Glutamatergic neuron (in vitro differentiated cells): Measurements from ENCODE around the gene SMIM10L2A. TPM values are rescaled to one million over a fixed set of nuclear protein-coding genes. Genes with fewer than 3 reads are reported as not detected.
A peak's percentile ranks its signal among the peaks of the same experiment; 100 is the strongest.
"Not testable (repeated sequence)": the region's sequence is repeated elsewhere in the genome, so short reads cannot be mapped to it uniquely, and the experiment has no call there.

Experiments used
- DNase-seq: peaks from one replicate; pipeline ENCODE4 v3.0.0; 2022
- H3K27ac Mint-ChIP-seq: one replicate; pipeline ENCODE4 v1.8.0; 2020; ENCODE audit warnings: mild to moderate bottlenecking, mixed read lengths, inconsistent platforms; ENCODE audit not compliant: unreplicated experiment
- H3K27me3 Mint-ChIP-seq: one replicate; pipeline ENCODE4 v1.8.0; 2020; ENCODE audit warnings: mild to moderate bottlenecking, moderate library complexity, mixed read lengths, inconsistent platforms; ENCODE audit not compliant: unreplicated experiment
- H3K36me3 Mint-ChIP-seq: one replicate; pipeline ENCODE4 v1.8.0; 2020; ENCODE audit warnings: mild to moderate bottlenecking, mixed read lengths, inconsistent platforms; ENCODE audit not compliant: unreplicated experiment
- H3K4me1 Mint-ChIP-seq: one replicate; pipeline ENCODE4 v1.8.0; 2020; ENCODE audit warnings: mild to moderate bottlenecking, low read depth, mixed read lengths, inconsistent platforms; ENCODE audit not compliant: unreplicated experiment
- H3K4me3 Mint-ChIP-seq: one replicate; pipeline ENCODE4 v1.8.0; 2020; ENCODE audit warnings: mild to moderate bottlenecking, mixed read lengths, inconsistent platforms; ENCODE audit not compliant: unreplicated experiment
- H3K9me3 Mint-ChIP-seq: one replicate; pipeline ENCODE4 v1.8.0; 2020; ENCODE audit warnings: mild to moderate bottlenecking, moderate library complexity, mixed read lengths, inconsistent platforms; ENCODE audit not compliant: unreplicated experiment
- total RNA-seq: library from RNA; stranded (reverse); fragmentation: NEBNext Ultra II Directional; extraction: Animal tissue kit (Norgen Biotek cat#: 25700); gene quantifications from one replicate; pipeline ENCODE4 v1.2.1, GENCODE V29; 2021; ENCODE audit not compliant: unreplicated experiment
- TF ChIP-seq, protein P1 (sequence below): fragments of 200-600 bp; sonication (generic); IDR thresholded peaks from one replicate; pipeline ENCODE4 v1.5.0; 2021; ENCODE audit not compliant: partially characterized antibody, unreplicated experiment

SMIM10L2A gene
- total RNA-seq, 1 donor from 2014 or later: 3.4 TPM

DNA sequence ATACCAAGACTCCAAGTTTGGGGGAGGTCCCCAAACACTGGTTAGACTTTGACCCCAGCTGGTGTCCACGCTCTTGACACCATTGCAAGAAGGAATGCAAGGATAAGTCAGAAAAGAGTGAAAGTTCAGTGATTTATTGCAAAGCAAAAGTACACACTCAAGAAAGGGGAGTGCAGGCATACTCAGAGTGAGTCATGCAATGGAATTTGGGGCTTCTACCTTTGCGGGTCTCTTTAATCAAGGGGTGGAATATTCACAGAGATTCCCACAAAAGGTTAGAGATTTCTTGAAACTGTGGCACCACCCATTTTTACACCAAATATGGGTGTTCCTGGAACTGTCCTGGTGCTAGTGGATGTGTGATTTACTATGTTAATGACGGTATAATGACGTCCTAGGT is 5.2 kb upstream of the SMIM10L2A start:
- H3K27me3 Mint-ChIP-seq: peaks cover 2% of the 10 kb centered on the region
- TF ChIP-seq, protein P1, sequence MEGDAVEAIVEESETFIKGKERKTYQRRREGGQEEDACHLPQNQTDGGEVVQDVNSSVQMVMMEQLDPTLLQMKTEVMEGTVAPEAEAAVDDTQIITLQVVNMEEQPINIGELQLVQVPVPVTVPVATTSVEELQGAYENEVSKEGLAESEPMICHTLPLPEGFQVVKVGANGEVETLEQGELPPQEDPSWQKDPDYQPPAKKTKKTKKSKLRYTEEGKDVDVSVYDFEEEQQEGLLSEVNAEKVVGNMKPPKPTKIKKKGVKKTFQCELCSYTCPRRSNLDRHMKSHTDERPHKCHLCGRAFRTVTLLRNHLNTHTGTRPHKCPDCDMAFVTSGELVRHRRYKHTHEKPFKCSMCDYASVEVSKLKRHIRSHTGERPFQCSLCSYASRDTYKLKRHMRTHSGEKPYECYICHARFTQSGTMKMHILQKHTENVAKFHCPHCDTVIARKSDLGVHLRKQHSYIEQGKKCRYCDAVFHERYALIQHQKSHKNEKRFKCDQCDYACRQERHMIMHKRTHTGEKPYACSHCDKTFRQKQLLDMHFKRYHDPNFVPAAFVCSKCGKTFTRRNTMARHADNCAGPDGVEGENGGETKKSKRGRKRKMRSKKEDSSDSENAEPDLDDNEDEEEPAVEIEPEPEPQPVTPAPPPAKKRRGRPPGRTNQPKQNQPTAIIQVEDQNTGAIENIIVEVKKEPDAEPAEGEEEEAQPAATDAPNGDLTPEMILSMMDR: no peak
- H3K36me3 Mint-ChIP-seq: no peaks in the 10 kb centered on the region
- H3K9me3 Mint-ChIP-seq: no peaks in the 10 kb centered on the region
- H3K4me1 Mint-ChIP-seq: no peaks in the 10 kb centered on the region
- H3K27ac Mint-ChIP-seq: no peak overlapping the region
- no peak overlapping the region for H3K4me3 Mint-ChIP-seq
- DNase-seq: no peak

DNA sequence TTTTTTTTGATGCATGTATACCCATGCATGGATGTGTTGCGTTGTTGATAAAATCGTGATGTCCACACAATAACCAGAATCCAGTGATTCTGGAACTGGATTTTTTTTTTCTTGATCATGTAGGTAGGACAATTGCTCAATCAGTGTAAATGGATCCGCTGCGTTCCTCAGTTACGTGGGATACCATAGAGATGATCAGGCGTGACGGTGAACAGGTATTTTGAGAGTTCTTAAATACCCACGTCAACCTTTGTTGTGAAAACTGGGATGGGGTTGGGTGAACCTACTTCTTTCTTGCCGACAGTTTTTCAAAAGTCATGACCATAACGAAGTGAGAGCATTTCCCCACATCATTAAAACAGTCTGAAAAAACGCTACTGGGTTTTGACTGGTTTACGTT is 913 bp upstream of the SMIM10L2A start:
- Mint-ChIP-seq H3K27me3 (peaks cover 2% of the 10 kb centered on the region), H3K36me3 (no peaks in the 10 kb centered on the region), H3K27ac (no peak overlapping the region), H3K4me1 (no peaks in the 10 kb centered on the region), H3K9me3 (no peaks in the 10 kb centered on the region), H3K4me3 (peak overlapping the region; percentile 60)
- DNase-seq: no peak
- TF ChIP-seq, protein P1: no peak

DNA sequence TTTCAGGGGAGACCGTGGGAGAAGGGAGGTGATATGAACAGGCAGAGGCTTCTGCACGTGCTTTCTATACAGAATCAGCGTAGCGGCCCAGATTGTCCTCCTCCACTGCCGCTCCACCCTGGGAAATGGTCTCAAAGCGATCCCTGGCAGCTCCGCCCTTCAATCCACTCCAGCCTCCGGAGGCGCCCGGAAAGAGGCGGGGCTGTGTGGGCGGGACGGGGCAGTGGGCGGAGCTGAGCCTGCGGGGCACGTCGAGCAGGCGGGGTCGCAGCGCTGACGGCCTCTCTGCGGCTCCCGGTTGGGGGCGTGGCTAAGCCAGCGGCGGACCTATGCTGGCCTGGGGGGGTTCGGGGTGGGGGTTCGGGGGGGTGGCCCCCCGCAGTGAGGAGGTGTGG is 210 bp upstream of the SMIM10L2A start:
- TF ChIP-seq, protein P1: no peak
- peaks cover 2% of the 10 kb centered on the region for H3K27me3 Mint-ChIP-seq
- no peaks in the 10 kb centered on the region for H3K36me3 Mint-ChIP-seq
- no peaks in the 10 kb centered on the region for H3K4me1 Mint-ChIP-seq
- peak; percentile 89 for DNase-seq
- peak overlapping the region; percentile 55 for H3K27ac Mint-ChIP-seq
- H3K9me3 Mint-ChIP-seq: no peaks in the 10 kb centered on the region
- H3K4me3 Mint-ChIP-seq: peak overlapping the region; percentile 60

DNA sequence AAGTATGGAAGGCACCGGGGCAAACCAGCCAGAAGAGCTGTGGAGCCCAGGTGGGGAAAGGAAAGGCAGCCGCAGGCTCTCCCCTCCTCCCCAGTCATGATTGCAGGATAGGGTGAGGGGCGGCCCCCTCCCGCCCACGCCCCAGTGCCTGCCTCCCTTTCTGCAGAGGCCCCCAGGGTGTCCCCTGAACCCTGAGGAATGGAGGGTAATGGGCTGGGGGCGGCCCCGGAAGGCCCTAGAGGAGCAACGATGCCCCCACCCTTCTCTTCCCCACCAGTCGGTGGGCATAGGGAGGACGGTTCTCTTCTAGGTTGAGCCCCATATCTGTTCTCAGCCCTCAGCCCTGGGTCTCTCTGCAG is 1.0 kb downstream of the SMIM10L2A start:
- H3K27ac Mint-ChIP-seq, DNase-seq, H3K27me3 Mint-ChIP-seq, H3K36me3 Mint-ChIP-seq, H3K4me1 Mint-ChIP-seq, H3K9me3 Mint-ChIP-seq: not testable (repeated sequence)
- H3K4me3 Mint-ChIP-seq: peak overlapping the region; percentile 67

DNA sequence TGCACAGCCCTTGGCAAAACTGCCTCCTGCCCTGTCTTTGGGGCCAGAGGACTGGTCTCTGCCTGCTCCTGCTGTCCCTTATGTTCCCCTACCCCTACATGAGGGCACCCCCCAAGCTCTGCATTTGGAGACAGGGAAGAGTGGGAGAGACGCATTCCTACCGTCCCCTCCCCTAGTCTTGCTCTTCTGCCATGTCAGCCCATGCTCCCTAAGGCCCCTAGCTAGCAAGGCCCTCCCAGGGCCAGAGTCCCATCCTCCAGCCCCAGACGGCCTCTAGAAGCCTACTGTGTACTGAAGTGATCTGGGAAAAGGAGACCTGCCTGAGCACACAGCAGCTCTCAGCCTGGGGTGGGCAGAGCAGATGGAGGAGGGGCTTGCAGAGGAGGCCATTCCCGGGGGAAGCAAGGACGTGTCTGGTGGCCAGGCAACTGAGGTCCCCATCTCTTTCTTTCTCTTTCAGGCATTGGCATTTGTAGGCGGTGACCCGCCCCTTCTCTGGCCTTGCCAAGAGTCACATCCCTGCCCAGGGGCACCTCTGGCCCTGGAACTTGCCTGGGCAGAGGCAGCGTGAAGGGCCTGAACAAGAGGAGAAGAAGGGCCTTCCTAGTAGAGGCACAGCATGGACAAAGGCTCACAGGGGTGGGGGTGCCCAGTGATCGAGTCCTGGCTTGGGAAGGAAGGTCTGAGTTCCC is 1.6 kb downstream of the SMIM10L2A start:
- H3K27ac Mint-ChIP-seq, H3K27me3 Mint-ChIP-seq, H3K4me1 Mint-ChIP-seq, DNase-seq, H3K36me3 Mint-ChIP-seq, H3K4me3 Mint-ChIP-seq, H3K9me3 Mint-ChIP-seq: not testable (repeated sequence)

DNA sequence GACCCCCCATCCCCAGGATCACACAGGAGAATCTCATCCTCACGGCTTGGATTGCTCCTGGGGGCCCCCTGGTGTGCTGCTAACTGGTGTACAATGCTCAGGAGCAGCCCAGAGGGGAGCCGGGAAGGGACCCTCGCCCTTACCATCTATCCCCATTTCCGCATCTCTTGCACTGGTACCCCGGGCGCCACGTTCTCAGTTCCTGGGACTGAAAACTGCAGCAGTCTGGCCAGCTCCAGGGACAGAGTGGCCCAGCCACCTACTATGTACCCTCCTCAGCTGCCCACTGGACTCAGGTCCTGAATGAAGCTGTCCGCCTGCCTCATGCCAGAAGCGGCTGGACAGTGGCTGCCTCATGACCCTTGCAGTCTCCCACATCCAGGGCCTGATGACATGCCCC is 2.7 kb downstream of the SMIM10L2A start:
- TF ChIP-seq, protein P1: no peak
- no peak overlapping the region for H3K4me3 Mint-ChIP-seq
- peaks cover 2% of the 10 kb centered on the region for H3K27me3 Mint-ChIP-seq
- no peaks in the 10 kb centered on the region for H3K36me3 Mint-ChIP-seq
- H3K4me1 Mint-ChIP-seq: no peaks in the 10 kb centered on the region
- no peak overlapping the region for H3K27ac Mint-ChIP-seq
- no peaks in the 10 kb centered on the region for H3K9me3 Mint-ChIP-seq
- DNase-seq: no peak
